Heart left ventricle (tissue), 16 donors: Measurements from ENCODE around the gene TIMM17B. TPM values are rescaled to one million over a fixed set of nuclear protein-coding genes. Genes with fewer than 3 reads are reported as not detected.

Source experiments
- ATAC-seq, 4 donors: fragments of 200-7000 bp; cut with Tn5 transposase; one replicate each; pipeline ENCODE4 v1.9.1; 2020 to 2022; ENCODE audit warnings: moderate library complexity in 4 of 4, mild to moderate bottlenecking in 3 of 4, moderate number of reproducible peaks in 1 of 4
- DNase-seq, 5 donors: peaks; one replicate each; pipeline ENCODE4 v3.0.0-alpha.2; 2020
- H3K27ac ChIP-seq, 12 donors: fragments of 200-600 bp; sonication (generic) in 4 of 12; one replicate each; pipeline versions ENCODE4 v1.5.0 to v1.8.0; 2016 to 2022; ENCODE audit warnings: mild to moderate bottlenecking in 2 of 12
- H3K27me3 ChIP-seq, 9 donors: fragments of 200-600 bp; sonication (generic) in 2 of 9; one replicate each; pipeline versions ENCODE4 v1.5.1 to v1.8.0; 2016 to 2022; ENCODE audit warnings: mild to moderate bottlenecking in 3 of 9
- H3K36me3 ChIP-seq, 9 donors: fragments of 200-600 bp; sonication (generic) in 2 of 9; one replicate each; pipeline versions ENCODE4 v1.5.0 to v1.8.0; 2018 to 2022; ENCODE audit warnings: mild to moderate bottlenecking in 2 of 9
- H3K4me1 ChIP-seq, 12 donors: fragments of 200-600 bp; sonication (generic) in 4 of 12; one replicate each; pipeline versions ENCODE4 v1.5.0 to v1.8.0; 2016 to 2022; ENCODE audit warnings: mild to moderate bottlenecking in 3 of 12
- H3K4me3 ChIP-seq, 12 donors: fragments of 200-600 bp; sonication (generic) in 4 of 12; one replicate each; pipeline versions ENCODE4 v1.5.0 to v1.8.0; 2017 to 2022; ENCODE audit warnings: mild to moderate bottlenecking in 9 of 12, moderate library complexity in 4 of 12
- H3K9me3 ChIP-seq, 12 donors: fragments of 200-600 bp; sonication (generic) in 4 of 12; one replicate each; pipeline versions ENCODE4 v1.5.0 to v1.8.0; 2016 to 2022; ENCODE audit warnings: mild to moderate bottlenecking in 1 of 12
- POLR2A ChIP-seq, 2 donors: fragments of 450-650 bp; IDR thresholded peaks; one replicate each; pipeline ENCODE4 v1.6.1; 2017; ENCODE audit warnings: antibody characterized with exemption in 2 of 2, mild to moderate bottlenecking in 2 of 2, moderate library complexity in 2 of 2
- WGBS, 4 donors: extraction: QIAGEN DNeasy Blood & Tissue Kit in 2 of 4; methylation state at CpG; one replicate each; pipeline versions ENCODE4 v1.1.5 to v1.1.7; 2013 to 2018; 5-methylcytosine and 5-hydroxymethylcytosine counted together
- intact Hi-C, 10 donors: fragments of 100-400 bp; cut with DNase I; formaldehyde crosslinking; loops; one replicate each; pipeline versions ENCODE4 v1.11.1 to v1.14.2; 2022
- polyA plus RNA-seq, 2 donors: library from polyadenylated mRNA; stranded (reverse); fragments of 200-250 nt; gene quantifications; one replicate each; pipeline ENCODE4 v1.2.3, GENCODE V29; 2013
- total RNA-seq, 9 donors: library from RNA; depleted of rRNA in 2 of 9; stranded (reverse); fragments of >200 nt in 2 of 9; fragmentation: NEBNext Ultra II Directional in 3 of 9; extraction: Animal tissue kit (Norgen Biotek cat#: 25700) in 3 of 9; gene quantifications; one replicate each; pipeline versions ENCODE4 v1.1.0 to v1.2.4, GENCODE V29; 2016 to 2023
- TF ChIP-seq, protein P1 (sequence below), 12 donors: fragments of 200-600 bp; sonication (generic) in 4 of 12; IDR thresholded peaks; one replicate each; pipeline versions ENCODE4 v1.5.0 to v1.8.0; 2018 to 2022; ENCODE audit warnings: antibody characterized with exemption in 12 of 12, mild to moderate bottlenecking in 5 of 12
- donor health status: ischemic (EF 13 %, LVEDD 7.1; RV severe dilation, severe dysfunction).
- donor health status: healthy with polysubstance abuse.
- donor health status: DM: no; HTN: yes; CAD: no.
- donor health status: DM: no; HTN: no; CAD: no.
- donor health status: ischemic (EF 25% LVEDD 6.9; RV normal size, moderate dysfunction).
- donor health status: ischemic (EF 25% LVEDD 5.7; RV mildly dilated, moderate dysfunction).
- donor health status: healthy.
- donor health status: DM: yes; HTN: yes; CAD: no.
- donor health status: ischemic (EF 35%, LVEDD 5.7; RV mildly dilated, moderate dysfunction).
- donor health status: nonischemic (EF 11% LVEDD 7.7; RV severe dilation, severe dysfunction).
- donor health status: DM: yes; HTN: yes; CAD: no.
- donor health status: PGD.
- donor health status: ischemic (EF 29% LVEDD 5.4; RV normal size, mild dysfunction).
- donor health status: nonischemic (EF 23%, LVEDD 6.1; RV moderate dilation, normal function).

TIMM17B gene
- total and polyA plus RNA-seq, 11 donors = 57.1 to 91.0 (median 73.2) TPM

DNA sequence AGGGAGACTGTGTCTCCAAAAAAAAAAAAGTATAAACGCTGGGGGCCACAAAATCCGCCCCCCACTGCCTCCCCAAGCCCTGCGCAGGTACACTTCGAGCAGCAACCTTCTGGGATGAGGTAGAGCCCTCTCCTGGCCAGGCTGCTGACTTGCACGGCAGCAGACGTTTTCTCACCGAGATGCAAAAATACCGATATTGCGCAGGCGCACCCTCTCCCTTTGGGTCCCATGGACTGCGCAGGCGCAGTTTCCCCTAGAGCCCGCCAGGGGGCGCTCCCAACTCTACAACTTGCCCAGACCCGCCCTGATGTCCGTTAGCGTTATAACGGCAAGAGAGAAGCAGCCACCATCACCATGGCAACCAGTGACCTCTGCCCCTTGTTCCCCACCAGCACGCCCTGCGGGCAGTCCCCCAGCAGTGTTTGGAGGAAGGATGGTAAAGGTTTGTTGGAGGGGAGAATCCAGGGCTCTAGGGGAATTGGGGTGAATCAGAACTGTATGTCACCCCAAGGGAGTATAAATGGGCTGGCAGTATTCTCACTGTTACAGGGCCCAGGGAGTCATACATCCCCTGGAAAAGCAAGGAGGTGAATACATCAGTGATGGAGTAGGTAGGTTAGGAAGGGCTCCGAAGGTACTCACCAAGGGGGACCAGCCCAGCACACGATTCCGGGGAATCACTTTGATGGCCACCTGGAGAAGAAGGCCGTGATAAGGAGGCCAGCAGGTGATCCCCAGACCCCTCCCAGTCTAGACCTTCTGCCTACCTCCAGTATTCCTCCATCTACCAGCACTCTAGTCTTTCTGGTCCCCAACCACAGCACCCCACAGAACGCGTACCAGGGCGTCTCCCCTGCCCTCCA, 19.8 kb upstream of the TIMM17B start:
- intact Hi-C loops = loop anchor here in 3 of 10 donors (2.0 to 10.0 kb wide), 4 partner anchors 19 to 243 kb away; partner anchors contain the start of genes HDAC6 (in 1 of the 3) and TFE3 (in 1 of the 3)
- H3K27me3 ChIP-seq = no peaks in the 10 kb centered on the region
- H3K4me1 ChIP-seq = peaks cover 0 to 18% (median 2%) of the 10 kb centered on the region in 12 donors
- peak overlapping the region in 7 of 12 donors; percentile 15 to 74 (median 33) for H3K4me3 ChIP-seq
- DNase-seq = peak; percentile 85 to 92 (median 86)
- peak; percentile 55 to 79 (median 76) for ATAC-seq
- no peaks in the 10 kb centered on the region for H3K9me3 ChIP-seq
- TF ChIP-seq, protein P1, sequence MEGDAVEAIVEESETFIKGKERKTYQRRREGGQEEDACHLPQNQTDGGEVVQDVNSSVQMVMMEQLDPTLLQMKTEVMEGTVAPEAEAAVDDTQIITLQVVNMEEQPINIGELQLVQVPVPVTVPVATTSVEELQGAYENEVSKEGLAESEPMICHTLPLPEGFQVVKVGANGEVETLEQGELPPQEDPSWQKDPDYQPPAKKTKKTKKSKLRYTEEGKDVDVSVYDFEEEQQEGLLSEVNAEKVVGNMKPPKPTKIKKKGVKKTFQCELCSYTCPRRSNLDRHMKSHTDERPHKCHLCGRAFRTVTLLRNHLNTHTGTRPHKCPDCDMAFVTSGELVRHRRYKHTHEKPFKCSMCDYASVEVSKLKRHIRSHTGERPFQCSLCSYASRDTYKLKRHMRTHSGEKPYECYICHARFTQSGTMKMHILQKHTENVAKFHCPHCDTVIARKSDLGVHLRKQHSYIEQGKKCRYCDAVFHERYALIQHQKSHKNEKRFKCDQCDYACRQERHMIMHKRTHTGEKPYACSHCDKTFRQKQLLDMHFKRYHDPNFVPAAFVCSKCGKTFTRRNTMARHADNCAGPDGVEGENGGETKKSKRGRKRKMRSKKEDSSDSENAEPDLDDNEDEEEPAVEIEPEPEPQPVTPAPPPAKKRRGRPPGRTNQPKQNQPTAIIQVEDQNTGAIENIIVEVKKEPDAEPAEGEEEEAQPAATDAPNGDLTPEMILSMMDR (IDR thresholded peaks at IDR 0.05) = peak; percentile 81 to 96 (median 93)
- no peak for TF ChIP-seq POLR2A (IDR thresholded peaks at IDR 0.05)
- WGBS, 4 donors = 23 to 63% (median 35%) methylated on average over 15 to 27 of the region's 27 CpGs
- peak overlapping the region in 2 of 12 donors; percentile 52 to 85 for H3K27ac ChIP-seq
- peaks cover 0 to 20% (median under 1%) of the 10 kb centered on the region in 9 donors for H3K36me3 ChIP-seq

DNA sequence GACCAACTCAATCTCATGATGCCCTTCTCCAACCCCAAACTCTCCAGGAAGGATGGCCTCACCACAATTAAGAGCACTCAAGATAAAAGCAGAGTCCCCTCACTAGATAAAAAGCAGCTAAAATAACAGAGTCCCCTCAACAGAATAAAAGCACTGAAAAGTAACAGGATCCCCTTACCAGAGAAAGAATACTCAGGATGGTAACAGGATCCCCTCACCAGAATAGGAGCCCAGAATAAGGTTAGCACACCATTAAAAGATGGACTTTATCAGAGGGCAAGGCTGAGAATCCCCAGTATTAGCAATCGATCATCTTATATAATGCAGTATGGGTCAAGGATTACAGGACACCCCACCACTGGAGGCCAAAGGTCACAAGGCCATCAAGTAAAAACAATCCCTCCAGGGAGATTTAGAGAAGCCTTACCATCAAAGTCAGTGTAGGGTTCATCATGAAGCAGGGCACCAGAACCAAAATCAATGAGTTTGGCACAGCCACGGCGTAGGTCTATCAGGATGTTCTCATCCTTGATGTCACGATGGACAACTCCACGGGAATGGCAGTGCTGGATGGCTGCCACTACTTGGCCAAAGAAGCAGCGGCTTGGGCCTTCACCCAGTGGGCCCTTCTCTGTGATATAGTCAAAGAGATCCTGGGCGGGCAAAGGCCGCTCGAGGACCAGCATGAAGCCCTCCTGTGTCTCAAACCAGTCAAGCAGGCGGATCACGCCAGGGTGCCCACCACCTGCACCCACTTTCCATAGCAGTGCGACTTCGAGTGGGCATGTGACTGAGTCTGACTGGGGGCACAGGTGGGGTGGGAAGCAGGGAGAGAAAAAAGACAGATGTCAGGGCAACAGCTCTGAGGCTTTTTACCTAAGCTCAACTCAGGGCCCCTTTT, 17.3 kb upstream of the TIMM17B start:
- H3K4me3 ChIP-seq = peak overlapping the region in 1 of 12 donors; percentile 8
- no peak for TF ChIP-seq POLR2A (IDR thresholded peaks at IDR 0.05)
- TF ChIP-seq, protein P1 (IDR thresholded peaks at IDR 0.05) = no peak
- H3K36me3 ChIP-seq = peaks cover 0 to 17% (median 0%) of the 10 kb centered on the region in 9 donors
- H3K27me3 ChIP-seq = no peaks in the 10 kb centered on the region
- no peak for ATAC-seq
- H3K4me1 ChIP-seq = peaks cover 0 to 27% (median 5%) of the 10 kb centered on the region in 12 donors
- 88 to 92% (median 90%) methylated on average over 8 to 13 of the region's 13 CpGs for WGBS, 4 donors
- H3K27ac ChIP-seq = no peak overlapping the region
- intact Hi-C loops = loop anchor here in 2 of 10 donors (5.0 to 10.0 kb wide), 3 partner anchors 110 to 240 kb away; partner anchors contain the start of genes HDAC6 (in 1 of the 2) and TFE3 (in 1 of the 2)
- no peak for DNase-seq
- H3K9me3 ChIP-seq = peaks cover 0 to 7% (median 0%) of the 10 kb centered on the region in 12 donors

DNA sequence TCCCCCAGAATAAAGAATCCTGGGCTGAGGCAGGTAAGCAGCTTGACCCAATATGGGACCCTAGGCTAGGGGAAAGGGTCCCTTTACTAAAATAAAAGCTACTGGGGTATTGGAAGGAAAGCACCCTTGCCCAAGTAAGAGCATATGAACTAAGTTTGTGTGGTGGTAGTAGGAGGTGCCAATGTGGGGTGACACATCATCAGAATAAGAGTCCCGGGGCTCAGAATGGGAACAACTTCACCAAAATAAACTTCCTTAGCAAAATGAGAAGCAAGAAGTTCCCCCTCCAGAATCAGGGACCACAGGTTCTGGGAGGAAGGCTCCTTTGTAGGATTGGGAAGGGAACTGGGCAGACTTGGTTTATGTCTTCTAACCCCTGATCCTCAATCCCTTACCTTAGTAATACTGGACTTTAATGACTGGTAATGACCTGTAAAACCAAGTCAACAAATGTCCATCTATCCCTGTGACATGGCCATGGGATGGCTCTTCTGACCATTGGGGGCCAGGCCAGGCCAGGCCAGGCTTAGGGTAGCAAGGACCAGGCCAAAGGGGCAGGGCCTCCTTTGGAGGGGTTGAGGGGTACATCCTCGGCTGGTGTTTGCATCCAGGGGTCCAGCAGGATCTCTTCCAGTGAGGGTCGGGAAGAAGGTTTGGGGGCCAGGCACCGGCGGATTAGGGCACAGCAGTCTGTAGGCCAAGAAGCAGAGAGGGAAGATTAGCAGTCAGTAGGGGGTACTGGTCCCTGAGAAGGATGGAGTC, 16.2 kb upstream of the TIMM17B start:
- intact Hi-C loops = loop anchor here in 1 of 10 donors (10.0 kb wide), 2 partner anchors 109 to 239 kb away; partner anchors contain the start of gene HDAC6
- WGBS, 4 donors = 88 to 93% (median 90%) methylated on average over 5 of the region's 5 CpGs
- ATAC-seq = no peak
- Histone ChIP-seq H3K4me1 (peaks cover 0 to 27% (median 5%) of the 10 kb centered on the region in 12 donors), H3K4me3 (no peak overlapping the region), H3K27me3 (no peaks in the 10 kb centered on the region), H3K27ac (no peak overlapping the region), H3K36me3 (peaks cover 0 to 21% (median 0%) of the 10 kb centered on the region in 9 donors), H3K9me3 (peaks cover 0 to 7% (median 0%) of the 10 kb centered on the region in 12 donors)
- no peak for TF ChIP-seq POLR2A (IDR thresholded peaks at IDR 0.05)
- TF ChIP-seq, protein P1 (IDR thresholded peaks at IDR 0.05) = no peak
- DNase-seq = no peak
